Liver (tissue), 9 donors: Measurements from ENCODE around the gene DDO. TPM values are rescaled to one million over a fixed set of nuclear protein-coding genes. Genes with fewer than 3 reads are reported as not detected.

Experiments used
- DNase-seq: peaks from one replicate; pipeline ENCODE4 v3.0.0-alpha.2; 2017; ENCODE audit warnings: low spot score
- H3K27ac ChIP-seq, 2 donors: one replicate each; pipeline ENCODE4 v1.7.0; 2013; ENCODE audit warnings: inconsistent platforms in 2 of 2, low read length in 2 of 2, control low read depth in 1 of 2, low read depth in 1 of 2, mild to moderate bottlenecking in 1 of 2
- H3K27me3 ChIP-seq, 4 donors: one replicate each; pipeline versions ENCODE4 v1.6.1 to v1.7.0; 2013; ENCODE audit warnings: low read length in 3 of 4, inconsistent platforms in 1 of 4, mild to moderate bottlenecking in 1 of 4, moderate library complexity in 1 of 4; ENCODE audit not compliant: control insufficient read depth in 4 of 4, insufficient read depth in 4 of 4
- H3K36me3 ChIP-seq, 4 donors: one replicate each; pipeline versions ENCODE4 v1.6.1 to v1.7.0; 2013; ENCODE audit warnings: low read length in 3 of 4, mild to moderate bottlenecking in 3 of 4, low read depth in 1 of 4, moderate library complexity in 1 of 4; ENCODE audit not compliant: control insufficient read depth in 4 of 4, insufficient read depth in 3 of 4
- H3K4me1 ChIP-seq, 4 donors: one replicate each; pipeline versions ENCODE4 v1.6.1 to v1.7.0; 2013; ENCODE audit warnings: low read length in 3 of 4, mild to moderate bottlenecking in 3 of 4, moderate library complexity in 1 of 4; ENCODE audit not compliant: control insufficient read depth in 4 of 4, insufficient read depth in 4 of 4
- H3K4me3 ChIP-seq, 3 donors: one replicate each; pipeline versions ENCODE4 v1.6.1 to v1.7.0; 2013; ENCODE audit warnings: low read length in 3 of 3, control low read depth in 1 of 3, low read depth in 1 of 3, mild to moderate bottlenecking in 1 of 3
- H3K9ac ChIP-seq, 2 donors: one replicate each; pipeline ENCODE4 v1.7.0; 2013; ENCODE audit warnings: low read length in 2 of 2, mild to moderate bottlenecking in 2 of 2, moderate library complexity in 2 of 2, control low read depth in 1 of 2, low read depth in 1 of 2
- H3K9me3 ChIP-seq, 4 donors: one replicate each; pipeline versions ENCODE4 v1.6.1 to v1.7.0; 2013; ENCODE audit warnings: low read length in 3 of 4; ENCODE audit not compliant: control insufficient read depth in 4 of 4
- ATF3 ChIP-seq: IDR thresholded peaks from 2 replicates; pipeline ENCODE4 v1.6.1; 2016; ENCODE audit warnings: antibody characterized with exemption
- CTCF ChIP-seq: fragments of 150-350 bp; IDR thresholded peaks from 2 replicates; pipeline ENCODE4 v1.5.1; 2017; ENCODE audit warnings: improper control_type of control experiment, low read depth, low read length; ENCODE audit not compliant: missing input control
- EGR1 ChIP-seq, 2 donors: IDR thresholded peaks; 2 replicates each; pipeline ENCODE4 v1.6.1; 2016 to 2018; ENCODE audit warnings: antibody characterized with exemption in 2 of 2, low read depth in 2 of 2
- FOXA1 ChIP-seq: IDR thresholded peaks from 2 replicates; pipeline ENCODE4 v1.6.1; 2016; ENCODE audit warnings: antibody characterized with exemption
- FOXA2 ChIP-seq: IDR thresholded peaks from 2 replicates; pipeline ENCODE4 v1.6.1; 2016; ENCODE audit warnings: antibody characterized with exemption
- GABPA ChIP-seq, 2 donors: IDR thresholded peaks in 1 of 2; conservative IDR thresholded peaks in 1 of 2; 2 replicates each; pipeline ENCODE4 v1.6.1; 2016; ENCODE audit warnings: antibody characterized with exemption in 2 of 2, mild to moderate bottlenecking in 1 of 2, moderate library complexity in 1 of 2
- HNF4A ChIP-seq, 2 donors: conservative IDR thresholded peaks; 2 replicates each; pipeline ENCODE4 v1.6.1; 2016; ENCODE audit warnings: antibody characterized with exemption in 2 of 2, mild to moderate bottlenecking in 2 of 2
- JUND ChIP-seq, 2 donors: IDR thresholded peaks; 2 replicates each; pipeline ENCODE4 v1.6.1; 2016; ENCODE audit warnings: antibody characterized with exemption in 2 of 2
- MAX ChIP-seq: IDR thresholded peaks from 2 replicates; pipeline ENCODE4 v1.6.1; 2016; ENCODE audit warnings: antibody characterized with exemption
- NR2F2 ChIP-seq: IDR thresholded peaks from 2 replicates; pipeline ENCODE4 v1.6.1; 2016; ENCODE audit warnings: antibody characterized with exemption
- TAF1 ChIP-seq: conservative IDR thresholded peaks from 2 replicates; pipeline ENCODE4 v1.6.1; 2016; ENCODE audit warnings: antibody characterized with exemption, mild to moderate bottlenecking
- YY1 ChIP-seq: IDR thresholded peaks from 2 replicates; pipeline ENCODE4 v1.6.1; 2016; ENCODE audit warnings: antibody characterized with exemption, mild to moderate bottlenecking
- WGBS: extraction: QIAGEN DNeasy Blood & Tissue Kit; methylation state at CpG from one replicate; pipeline ENCODE4 v1.1.7; 2013; 5-methylcytosine and 5-hydroxymethylcytosine counted together
- polyA plus RNA-seq, 2 donors: library from polyadenylated mRNA; stranded (reverse) in 1 of 2; unstranded in 1 of 2; fragments of 200-250 nt in 1 of 2; fragments of >200 nt in 1 of 2; fragmentation: Nextera tagmentation in 1 of 2; extraction: Ambion mirVana in 1 of 2; gene quantifications; one replicate each; pipeline versions ENCODE4 v1.2.1 to v1.2.3, GENCODE V29; 2013 to 2015
- total RNA-seq, 2 donors: library from RNA; depleted of rRNA; stranded (reverse); fragments of >200 nt; gene quantifications; one replicate each; pipeline ENCODE4 v1.2.3, GENCODE V29; 2014
- TF ChIP-seq, protein P1 (sequence below): IDR thresholded peaks from 2 replicates; pipeline ENCODE4 v1.6.1; 2016; ENCODE audit warnings: antibody characterized with exemption
- donor health status: healthy.
- donor health status: healthy.
- donor health status: healthy.
- donor health status: healthy.
- donor health status: healthy.

DDO gene
- total and polyA plus RNA-seq, 4 donors = 4.9 to 11.1 (median 7.0) TPM

DNA sequence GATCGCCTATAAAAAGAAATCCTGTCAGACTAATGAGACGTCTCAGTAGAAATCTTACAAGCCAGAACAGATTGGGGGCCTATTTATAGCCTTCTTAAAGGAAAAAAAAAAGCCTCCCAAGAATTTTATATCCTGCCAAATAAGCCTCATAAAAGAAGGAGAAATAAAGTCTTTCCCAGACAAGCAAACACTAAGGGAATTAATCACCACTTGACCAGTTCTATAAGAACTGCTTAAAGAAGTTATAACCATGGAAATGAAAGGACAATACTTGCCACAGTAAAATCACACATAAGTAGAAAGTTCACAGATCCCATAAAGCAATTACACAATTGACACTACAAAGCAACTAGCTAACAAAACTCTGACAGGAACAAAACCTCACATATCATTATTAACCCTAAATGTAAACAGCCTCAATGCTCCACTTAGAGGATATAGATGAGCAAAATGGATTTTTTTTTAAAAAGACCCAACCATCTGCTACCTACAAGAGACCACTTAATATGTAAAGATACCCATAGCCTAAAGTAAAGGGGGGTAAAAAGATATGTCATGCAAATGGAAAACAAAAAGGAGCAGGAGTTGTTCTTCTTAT lies 47.6 kb upstream of the DDO start:
- no peak for DNase-seq
- 81% methylated on average over 2 of the region's 2 CpGs for WGBS
- no peak overlapping the region for H3K27ac ChIP-seq
- TF ChIP-seq EGR1 (IDR thresholded peaks at IDR 0.05; ENCODE audit: low read depth in 2 of 2) = no peak
- TF ChIP-seq NR2F2 = no peak
- no peak for TF ChIP-seq JUND (IDR thresholded peaks at IDR 0.05)
- TF ChIP-seq TAF1 = no peak
- no peaks in the 10 kb centered on the region for H3K4me1 ChIP-seq
- no peak overlapping the region for H3K4me3 ChIP-seq
- no peaks in the 10 kb centered on the region for H3K36me3 ChIP-seq
- no peak overlapping the region for H3K9ac ChIP-seq
- H3K27me3 ChIP-seq = no peaks in the 10 kb centered on the region
- H3K9me3 ChIP-seq = peaks cover 0 to 7% (median 3%) of the 10 kb centered on the region in 4 donors

DNA sequence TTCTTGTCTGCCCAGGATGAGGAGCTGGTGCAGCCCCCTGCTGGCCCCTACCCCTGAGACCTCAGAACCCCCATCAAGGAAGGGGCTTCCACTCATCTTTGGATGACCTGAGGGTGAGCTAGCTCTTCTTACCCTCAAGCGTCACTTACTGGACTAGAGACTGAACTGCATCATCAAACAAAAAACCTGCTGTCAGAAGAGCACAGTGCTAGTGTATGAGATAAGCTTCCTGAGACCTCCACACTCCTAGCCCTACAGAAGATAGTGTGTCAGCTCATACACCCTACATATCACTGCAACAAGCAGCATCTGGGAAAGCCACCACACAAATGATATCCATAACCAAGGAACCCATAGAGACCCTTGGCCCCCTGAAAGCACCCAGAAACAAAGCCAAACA lies 46.0 kb upstream of the DDO start:
- no peak overlapping the region for H3K27ac ChIP-seq
- no peak overlapping the region for H3K4me3 ChIP-seq
- H3K4me1 ChIP-seq = no peaks in the 10 kb centered on the region
- H3K9me3 ChIP-seq = peaks cover 0 to 7% (median 3%) of the 10 kb centered on the region in 4 donors
- H3K27me3 ChIP-seq = no peaks in the 10 kb centered on the region
- TF ChIP-seq MAX (no peak), FOXA1 (no peak), FOXA2 (no peak), TAF1 (no peak), HNF4A (conservative IDR thresholded peaks at IDR 0.05) (no peak), JUND (IDR thresholded peaks at IDR 0.05) (no peak), CTCF (no peak), YY1 (no peak)
- H3K9ac ChIP-seq = no peak overlapping the region
- no peak for DNase-seq
- 96% methylated on average over 1 of the region's 1 CpG for WGBS
- H3K36me3 ChIP-seq = no peaks in the 10 kb centered on the region

- DNase-seq = no peak
Observed at GRCh38 chr6:110459137-110459536, 43.8 kb upstream of the DDO start.

GRCh38 chr6:110458476-110458875 lies 43.1 kb upstream of the DDO start:
- Histone ChIP-seq H3K36me3 (no peaks in the 10 kb centered on the region), H3K4me3 (no peak overlapping the region), H3K27me3 (no peaks in the 10 kb centered on the region), H3K27ac (no peak overlapping the region), H3K4me1 (no peaks in the 10 kb centered on the region), H3K9me3 (peaks cover 0 to 7% (median 3%) of the 10 kb centered on the region in 4 donors), H3K9ac (no peak overlapping the region)
- no peak for DNase-seq
- 95% methylated on average over 1 of the region's 1 CpG for WGBS
- no peak for TF ChIP-seq CTCF
- TF ChIP-seq, protein P1, sequence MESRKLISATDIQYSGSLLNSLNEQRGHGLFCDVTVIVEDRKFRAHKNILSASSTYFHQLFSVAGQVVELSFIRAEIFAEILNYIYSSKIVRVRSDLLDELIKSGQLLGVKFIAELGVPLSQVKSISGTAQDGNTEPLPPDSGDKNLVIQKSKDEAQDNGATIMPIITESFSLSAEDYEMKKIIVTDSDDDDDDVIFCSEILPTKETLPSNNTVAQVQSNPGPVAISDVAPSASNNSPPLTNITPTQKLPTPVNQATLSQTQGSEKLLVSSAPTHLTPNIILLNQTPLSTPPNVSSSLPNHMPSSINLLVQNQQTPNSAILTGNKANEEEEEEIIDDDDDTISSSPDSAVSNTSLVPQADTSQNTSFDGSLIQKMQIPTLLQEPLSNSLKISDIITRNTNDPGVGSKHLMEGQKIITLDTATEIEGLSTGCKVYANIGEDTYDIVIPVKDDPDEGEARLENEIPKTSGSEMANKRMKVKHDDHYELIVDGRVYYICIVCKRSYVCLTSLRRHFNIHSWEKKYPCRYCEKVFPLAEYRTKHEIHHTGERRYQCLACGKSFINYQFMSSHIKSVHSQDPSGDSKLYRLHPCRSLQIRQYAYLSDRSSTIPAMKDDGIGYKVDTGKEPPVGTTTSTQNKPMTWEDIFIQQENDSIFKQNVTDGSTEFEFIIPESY = no peak
- no peak for TF ChIP-seq HNF4A (conservative IDR thresholded peaks at IDR 0.05)
- TF ChIP-seq GABPA (IDR thresholded peaks at IDR 0.05 in 1 of 2, conservative IDR thresholded peaks at IDR 0.05 in 1 of 2) = no peak
- no peak for TF ChIP-seq ATF3
- no peak for TF ChIP-seq NR2F2
- no peak for TF ChIP-seq YY1
- TF ChIP-seq TAF1 = no peak

More at GRCh38 chr6:110459137-110459536, 43.8 kb upstream of the DDO start:
- no peak overlapping the region for H3K27ac ChIP-seq
- no peaks in the 10 kb centered on the region for H3K36me3 ChIP-seq
- H3K4me1 ChIP-seq = no peaks in the 10 kb centered on the region
- peaks cover 0 to 7% (median 3%) of the 10 kb centered on the region in 4 donors for H3K9me3 ChIP-seq
- H3K27me3 ChIP-seq = no peaks in the 10 kb centered on the region
- WGBS = 97% methylated on average over 2 of the region's 2 CpGs
- H3K9ac ChIP-seq = no peak overlapping the region
- H3K4me3 ChIP-seq = no peak overlapping the region
- no peak for TF ChIP-seq FOXA1
- TF ChIP-seq FOXA2 = no peak
